Hematopoietic multipotent progenitor cell treated with erythropoietin and hydrocortisone succinate and interleukin-3 and kit ligand, for 15 days (in vitro differentiated cells): ENCODE measurements around the gene AGGF1.
"Not testable (repeated sequence)": the region's sequence is repeated elsewhere in the genome, so short reads cannot be mapped to it uniquely, and the experiment has no call there.

Experiments used
- DNase-seq: peaks from one replicate; pipeline ENCODE4 v3.0.0-alpha.2; 2015; ENCODE audit warnings: low spot score

The AGGF1 gene, protein sequence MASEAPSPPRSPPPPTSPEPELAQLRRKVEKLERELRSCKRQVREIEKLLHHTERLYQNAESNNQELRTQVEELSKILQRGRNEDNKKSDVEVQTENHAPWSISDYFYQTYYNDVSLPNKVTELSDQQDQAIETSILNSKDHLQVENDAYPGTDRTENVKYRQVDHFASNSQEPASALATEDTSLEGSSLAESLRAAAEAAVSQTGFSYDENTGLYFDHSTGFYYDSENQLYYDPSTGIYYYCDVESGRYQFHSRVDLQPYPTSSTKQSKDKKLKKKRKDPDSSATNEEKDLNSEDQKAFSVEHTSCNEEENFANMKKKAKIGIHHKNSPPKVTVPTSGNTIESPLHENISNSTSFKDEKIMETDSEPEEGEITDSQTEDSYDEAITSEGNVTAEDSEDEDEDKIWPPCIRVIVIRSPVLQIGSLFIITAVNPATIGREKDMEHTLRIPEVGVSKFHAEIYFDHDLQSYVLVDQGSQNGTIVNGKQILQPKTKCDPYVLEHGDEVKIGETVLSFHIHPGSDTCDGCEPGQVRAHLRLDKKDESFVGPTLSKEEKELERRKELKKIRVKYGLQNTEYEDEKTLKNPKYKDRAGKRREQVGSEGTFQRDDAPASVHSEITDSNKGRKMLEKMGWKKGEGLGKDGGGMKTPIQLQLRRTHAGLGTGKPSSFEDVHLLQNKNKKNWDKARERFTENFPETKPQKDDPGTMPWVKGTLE

DNA sequence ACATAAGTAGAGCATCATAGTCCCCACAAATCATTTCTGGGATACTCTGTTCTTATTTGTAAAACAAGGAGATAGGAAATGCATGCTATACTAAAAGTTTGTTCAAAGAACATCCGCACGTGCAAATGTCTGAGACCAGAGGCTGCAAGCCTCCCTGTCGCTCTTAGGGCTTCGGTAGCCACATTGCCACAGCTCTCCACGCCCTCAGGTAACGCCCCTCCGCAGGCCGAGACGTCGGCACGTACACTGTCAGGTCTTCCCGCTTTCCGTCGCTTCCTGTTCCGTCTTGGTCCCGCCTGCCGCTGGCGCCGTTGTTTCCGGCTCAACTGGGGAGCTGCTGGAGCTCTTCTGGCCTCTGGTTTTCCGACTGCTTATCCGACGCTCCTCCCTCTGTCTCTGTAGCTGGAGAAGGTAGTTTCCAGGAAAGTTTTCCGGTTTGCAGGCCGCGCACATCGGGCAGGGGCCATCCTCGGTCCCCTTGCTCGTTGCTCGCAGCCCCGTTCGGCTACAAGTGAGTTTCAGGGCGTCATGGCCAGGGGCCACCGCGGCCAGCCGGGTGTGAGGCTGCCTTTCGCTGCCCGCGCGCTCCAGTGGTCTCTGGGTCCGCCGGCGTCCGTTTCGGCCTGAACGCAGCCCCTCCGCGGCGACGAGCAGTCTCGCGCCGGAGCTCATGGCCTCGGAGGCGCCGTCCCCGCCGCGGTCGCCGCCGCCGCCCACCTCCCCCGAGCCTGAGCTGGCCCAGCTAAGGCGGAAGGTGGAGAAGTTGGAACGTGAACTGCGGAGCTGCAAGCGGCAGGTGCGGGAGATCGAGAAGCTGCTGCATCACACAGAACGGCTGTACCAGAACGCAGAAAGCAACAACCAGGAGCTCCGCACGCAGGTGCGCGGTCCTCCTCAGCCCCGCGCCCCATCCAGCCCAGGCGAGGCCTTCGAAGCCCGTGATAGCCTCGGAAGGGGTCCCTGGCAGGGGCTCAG lies at the start of gene AGGF1:
Gene AGGF1, plus strand, starts transcription at position 308 of the 975 bp plus-strand sequence. Its CDS starts 363 bp downstream, at position 671.
- peak; percentile 87 for DNase-seq

DNA sequence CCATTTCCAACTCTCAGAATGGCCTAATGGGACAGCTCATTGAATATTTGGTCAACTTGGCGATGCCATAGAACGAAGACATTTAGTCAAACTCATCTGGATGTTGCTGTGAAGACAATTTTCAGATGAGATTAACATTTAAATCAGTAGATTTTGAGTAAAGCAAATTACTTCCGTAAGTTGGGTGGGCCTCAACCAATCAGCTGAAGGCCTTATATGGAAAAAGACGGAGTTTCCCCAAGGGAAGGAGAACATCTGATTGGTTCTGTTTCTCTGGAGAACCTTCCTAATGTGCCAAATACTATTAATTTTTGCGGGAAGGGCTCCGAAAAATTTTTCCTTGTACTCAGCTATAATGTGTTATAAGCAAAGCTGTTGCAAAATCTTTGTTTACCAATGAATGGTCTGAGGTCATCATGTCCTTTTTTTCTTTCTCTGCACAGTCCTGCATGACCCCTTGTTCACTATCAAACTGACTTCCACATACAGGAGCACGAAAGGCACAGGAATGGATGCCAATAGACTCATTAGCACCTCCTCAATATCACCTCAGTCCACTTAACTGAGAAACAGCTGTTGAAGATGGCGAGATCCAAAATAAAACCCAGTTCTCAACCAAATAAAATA lies 49.6 kb upstream of the AGGF1 start:
- DNase-seq = no peak

DNA sequence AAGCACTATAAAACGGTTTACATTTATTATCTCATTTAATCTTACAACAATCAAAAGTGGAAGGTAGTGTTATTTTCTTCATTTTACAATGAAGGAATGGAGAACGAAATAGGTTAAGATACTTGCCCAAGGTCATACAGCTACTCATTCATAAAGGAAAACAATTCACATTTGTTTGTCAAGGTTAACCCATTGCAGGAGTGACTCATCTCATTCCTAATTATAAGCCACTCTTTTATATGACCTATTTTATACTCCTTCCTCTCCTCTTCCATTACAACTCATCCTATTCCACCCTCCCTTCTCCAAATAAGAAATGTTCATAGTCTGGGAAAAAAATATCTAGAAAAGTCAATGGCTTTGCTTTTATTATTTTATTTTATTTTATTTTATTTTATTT lies 47.8 kb upstream of the AGGF1 start:
- no peak for DNase-seq

DNA sequence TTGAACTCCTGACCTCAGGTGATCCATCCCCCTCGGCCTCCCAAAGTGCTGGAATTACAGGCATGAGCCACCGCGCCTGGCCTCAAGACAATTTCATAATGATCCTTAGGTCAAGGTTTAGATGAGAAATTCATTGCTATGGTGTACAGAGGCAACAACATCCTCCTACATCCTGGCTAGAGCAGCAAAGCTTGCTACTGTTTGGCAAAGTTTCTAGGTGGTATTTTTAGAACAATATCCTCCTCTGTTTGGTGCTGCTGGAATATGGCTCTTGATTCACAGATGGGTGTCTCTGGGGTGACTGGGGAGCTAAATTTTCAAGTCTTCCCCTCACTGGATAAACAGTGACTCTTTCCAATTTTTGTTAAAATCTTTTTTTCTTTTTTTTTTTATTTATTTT lies 46.7 kb upstream of the AGGF1 start:
- DNase-seq = no peak

DNA sequence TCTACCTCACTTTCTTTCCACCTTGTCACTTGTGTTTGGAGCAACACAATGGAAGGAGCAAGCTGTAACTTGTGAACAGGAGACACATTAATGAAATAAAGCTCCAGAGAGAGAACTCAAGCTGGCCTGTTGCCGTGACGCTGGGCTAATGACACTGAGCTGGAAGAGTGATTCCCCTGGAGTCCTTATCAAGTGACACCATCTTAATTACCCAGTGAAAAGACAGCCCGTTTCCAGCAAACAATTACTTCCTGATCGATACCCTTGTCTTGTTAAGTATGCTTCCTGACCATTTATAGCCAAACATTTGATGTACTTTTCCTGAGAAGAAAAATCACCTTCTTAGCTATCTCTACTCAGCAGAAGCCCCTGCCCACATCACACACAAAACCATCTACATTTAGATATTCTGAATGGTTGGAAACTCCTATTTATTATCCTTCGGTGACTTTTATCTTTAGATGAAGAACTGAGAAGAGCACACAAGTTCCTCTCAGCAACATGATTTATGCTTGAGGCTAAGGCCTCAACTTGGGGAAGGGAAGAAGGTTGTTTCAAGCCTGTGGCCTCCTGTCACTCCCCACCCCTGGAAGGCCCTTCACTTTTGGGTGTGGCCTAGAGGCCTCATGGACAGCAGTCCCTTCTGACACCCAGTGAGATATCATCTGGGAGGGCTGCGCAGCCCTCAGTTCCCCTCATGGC lies 43.2 kb upstream of the AGGF1 start:
- no peak for DNase-seq

DNA sequence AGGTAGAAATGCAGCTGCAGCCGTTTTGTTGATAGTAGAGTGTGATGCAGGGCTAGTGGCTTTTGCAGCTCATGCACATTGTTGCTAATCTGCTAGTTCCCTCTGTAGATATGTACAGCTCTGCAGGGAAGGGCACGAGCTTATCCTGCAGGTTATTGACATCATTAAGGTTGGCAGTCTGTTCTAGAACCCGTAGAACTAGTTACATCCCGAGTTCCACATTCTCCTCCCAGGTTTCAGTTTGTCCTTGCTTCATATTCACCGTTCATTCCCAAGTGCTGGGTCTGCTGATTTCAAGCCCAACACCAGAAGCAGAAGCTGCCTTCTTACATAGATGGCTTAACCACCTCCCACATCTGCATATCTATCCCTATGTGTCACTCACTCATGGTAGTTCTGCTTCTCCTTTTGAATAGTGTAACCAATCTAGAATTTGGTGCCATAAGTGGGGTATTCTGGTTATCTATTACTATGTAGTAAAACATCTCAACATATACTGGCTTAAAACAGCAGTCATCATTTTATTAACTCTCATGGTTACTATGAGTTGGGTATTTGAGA lies 39.2 kb upstream of the AGGF1 start:
- no peak for DNase-seq

DNA sequence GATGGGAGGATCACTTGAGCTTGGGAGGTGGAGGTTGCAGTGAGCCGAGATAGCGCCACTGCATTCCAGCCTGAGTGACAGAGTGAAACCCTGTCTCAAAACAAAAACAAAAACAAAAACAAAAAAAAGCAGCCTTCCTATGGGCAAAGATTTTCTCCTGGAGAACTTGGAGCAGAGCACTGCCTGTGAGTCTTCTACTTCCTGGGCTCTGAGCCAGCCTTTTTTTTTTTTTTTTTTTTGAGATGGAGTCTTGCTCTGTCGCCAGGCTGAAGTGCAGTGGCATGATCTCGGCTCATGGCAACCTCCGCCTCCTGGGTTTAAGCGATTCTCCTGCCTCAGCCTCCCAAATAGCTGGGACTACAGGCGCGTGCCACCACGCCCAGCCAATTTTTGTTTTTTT lies 36.8 kb upstream of the AGGF1 start:
- not testable (repeated sequence) for DNase-seq

DNA sequence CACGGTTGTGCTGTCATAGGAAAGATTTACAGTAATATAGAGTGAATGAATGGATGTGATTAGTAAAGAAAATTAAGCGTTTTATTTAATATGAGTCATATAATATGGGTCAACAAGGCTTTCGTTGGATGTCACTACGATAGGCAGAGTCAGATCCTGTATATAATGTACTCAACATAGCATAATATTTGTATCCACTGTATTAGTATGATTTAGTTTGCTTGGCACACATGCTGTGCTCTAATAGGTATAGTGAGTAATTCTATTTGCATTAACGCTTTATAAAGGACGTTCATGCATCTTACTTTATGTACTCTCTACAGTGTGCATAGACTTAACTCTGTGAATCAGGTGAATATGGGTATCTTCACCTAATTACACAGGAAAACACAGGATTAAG lies 35.9 kb upstream of the AGGF1 start:
- DNase-seq = no peak

DNA sequence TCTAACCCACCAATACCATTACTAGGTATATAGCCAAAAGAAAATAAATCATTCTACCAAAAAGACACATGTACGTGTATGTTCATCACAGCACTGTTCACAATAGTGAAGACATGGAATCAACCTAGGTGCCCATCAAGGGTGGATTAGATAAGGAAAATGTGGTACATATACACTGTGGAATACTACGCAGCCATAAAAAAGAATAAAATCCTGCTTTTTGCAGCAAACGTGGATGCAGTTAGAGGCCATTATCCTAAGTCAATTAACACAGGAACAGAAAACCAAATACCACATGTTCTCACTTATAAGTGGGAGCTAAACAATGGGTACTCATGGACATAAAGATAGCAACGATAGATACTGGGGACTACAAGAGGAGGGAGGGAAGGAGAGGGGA lies 32.0 kb upstream of the AGGF1 start:
- not testable (repeated sequence) for DNase-seq

DNA sequence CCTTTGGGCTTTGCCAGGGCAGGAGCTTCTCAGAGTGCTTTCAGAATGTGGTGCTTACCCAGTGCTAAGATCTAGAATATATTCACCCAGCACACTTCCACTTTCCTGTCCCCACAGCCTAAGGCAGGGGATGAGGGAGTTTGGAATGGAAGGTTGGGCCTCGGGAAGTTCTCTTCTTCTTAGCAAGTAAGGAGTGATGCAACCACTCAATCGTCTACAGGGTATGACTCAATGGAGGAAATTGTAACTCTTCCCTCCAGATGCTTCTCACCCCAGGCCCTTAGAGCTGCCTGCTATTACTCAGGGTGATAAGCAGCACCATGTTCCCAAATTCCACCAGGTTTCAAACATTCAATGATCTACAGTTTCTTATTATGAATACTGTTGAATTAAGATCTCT lies 30.8 kb upstream of the AGGF1 start:
- DNase-seq = no peak

DNA sequence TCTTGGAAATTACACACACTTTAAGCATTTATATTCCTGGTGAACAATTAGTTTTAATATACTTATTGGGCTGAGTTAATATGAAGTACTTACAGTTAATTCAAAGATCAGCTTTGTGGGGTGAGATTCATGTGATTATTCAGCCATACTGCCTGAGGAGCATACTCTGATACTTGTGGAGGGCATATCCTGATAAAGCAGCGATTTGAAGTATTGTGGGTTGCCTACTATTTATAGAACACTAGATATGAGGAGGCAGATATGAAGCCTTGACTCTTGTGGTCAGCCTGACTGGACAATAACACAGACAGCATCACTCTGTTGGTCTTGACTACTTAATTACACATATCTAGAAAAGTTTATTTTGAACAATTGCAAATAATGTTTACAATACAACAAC lies 27.0 kb upstream of the AGGF1 start:
- DNase-seq = no peak

DNA sequence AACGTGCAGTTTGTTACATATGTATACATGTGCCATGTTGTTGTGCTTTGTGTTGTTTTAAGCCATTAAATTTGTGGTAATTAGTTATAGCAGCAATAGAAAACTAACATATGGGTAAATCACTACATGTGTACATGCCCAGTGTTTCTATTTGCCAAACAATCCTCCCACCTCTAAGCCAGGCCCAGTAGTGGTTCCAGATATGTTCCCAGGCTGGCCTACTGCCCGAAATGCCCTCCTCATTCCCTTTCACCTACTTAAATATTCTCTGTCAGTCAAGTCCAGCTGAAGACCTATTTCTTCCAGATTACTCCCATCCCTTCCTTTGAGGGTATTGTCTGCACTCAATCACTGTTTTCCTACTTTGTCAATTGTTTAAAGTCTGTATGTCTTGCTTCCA lies 24.1 kb upstream of the AGGF1 start:
- DNase-seq = no peak

DNA sequence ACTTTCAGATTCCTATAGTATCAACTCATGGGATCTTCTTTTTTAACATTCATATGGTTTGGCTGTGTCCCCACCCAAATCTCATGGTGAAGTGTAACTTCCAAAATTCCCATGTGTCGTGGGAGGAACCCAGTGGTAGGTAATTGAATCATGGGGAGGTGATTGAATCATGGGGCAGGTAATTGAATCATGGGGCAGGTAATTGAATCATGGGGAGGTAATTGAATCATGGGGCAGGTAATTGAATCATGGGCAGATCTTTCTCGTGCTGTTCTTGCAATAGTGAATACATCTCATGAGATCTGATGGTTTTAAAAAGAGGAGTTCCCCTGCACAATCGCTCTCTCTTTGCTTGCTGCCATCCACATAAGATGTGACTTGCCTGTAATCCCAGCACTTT lies 21.8 kb upstream of the AGGF1 start:
- DNase-seq = no peak

DNA sequence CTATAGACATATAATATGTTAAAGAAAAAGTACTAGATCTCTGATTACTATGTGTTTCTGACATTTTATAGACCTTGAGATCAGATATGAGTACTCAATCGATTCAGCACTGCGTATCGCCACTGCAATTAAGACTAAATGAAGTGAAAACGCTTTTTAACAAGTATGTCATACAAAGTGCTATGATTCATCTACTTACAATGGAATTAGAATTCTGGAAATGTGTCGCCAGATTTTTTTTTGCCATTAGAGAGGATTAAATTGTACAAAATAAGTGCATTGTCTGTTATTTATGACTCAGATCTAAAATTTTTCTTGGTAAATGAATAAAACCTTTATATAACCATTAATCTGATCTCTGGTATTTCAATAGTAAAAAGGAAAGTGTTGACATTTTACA lies 20.0 kb upstream of the AGGF1 start:
- no peak for DNase-seq

DNA sequence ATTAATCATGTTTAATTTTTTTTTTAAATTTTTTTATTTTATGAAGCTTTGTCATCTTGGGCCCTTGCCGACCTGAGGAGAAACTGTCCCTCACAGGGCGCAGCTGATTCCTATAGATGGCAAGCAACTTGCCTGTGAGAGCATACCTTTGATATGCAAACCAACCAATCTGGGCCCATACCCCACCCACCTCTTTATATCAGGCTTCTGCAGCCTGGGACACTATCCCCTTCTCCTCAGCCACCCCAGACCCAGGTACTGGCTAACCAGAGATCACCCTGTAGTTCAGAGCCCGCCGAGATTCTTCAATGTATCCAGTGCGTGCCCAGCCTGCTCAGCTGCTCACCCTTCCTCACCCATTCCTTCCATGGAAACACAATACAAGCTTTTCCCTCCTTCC lies 18.7 kb upstream of the AGGF1 start:
- DNase-seq = no peak

DNA sequence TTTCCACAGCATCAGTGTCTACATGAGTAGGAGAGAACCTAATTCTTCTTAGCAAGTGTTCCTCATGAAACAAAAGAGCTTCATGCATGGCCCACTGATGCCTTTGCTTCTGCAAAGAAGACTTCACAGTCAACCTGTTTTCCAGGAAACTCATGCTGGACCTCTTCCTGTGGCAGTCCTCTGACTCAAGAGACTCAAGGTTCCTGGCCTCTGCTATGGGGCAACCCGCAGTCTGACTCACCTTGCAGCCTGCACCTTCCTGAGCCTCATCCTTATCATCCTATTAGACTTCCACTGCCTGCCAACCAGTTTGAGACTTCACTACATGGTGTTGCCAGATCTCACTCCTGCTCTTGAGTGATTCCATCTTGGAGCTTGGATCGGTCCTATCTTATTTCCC lies 17.6 kb upstream of the AGGF1 start:
- no peak for DNase-seq

DNA sequence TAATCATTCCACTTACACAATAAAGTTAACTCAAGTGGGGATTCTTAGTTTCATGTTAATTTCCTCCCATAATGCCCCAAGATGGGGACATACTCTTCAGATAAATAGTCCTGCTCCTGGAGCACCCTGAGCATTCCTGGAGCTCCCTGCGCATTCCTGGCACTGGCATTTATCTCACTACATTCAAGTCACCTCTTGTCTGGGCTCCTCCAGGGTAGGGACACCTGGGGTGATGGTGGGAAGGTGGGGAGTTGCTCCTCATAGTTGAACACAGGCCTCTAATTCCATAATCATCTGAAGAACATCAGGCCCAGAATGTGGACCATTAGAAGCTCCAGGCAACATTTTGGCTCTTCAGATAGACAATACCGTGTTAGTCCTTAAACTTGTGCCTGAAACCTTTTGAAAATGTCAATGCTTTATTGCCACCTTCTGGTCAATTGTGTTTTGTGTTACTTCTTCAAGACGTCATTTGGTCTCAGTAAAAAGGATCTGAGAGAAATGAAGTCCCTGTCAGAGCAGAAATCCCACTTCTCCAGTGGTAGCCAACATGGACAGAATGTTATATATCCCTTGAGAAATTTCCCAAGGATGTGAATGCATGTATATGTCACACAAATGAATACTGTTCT lies 14.2 kb upstream of the AGGF1 start:
- peak; percentile 61 for DNase-seq

DNA sequence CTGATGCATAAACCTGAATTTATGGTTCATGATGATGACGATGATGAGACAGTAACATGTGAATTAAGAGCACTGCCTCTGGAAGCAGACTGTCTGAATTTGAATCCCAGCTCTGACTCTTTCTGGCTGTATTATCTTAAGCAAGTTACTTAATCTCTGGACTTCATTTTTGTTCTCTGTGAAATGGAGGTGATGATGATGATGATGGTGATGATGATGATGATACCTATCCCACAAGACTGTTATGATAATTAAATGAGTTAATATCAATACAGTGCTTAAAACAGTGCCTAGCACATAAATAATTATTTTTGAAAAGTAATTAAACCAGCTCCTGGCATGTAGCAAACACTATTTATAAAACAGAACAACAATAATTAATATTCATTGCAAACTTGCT lies 13.2 kb upstream of the AGGF1 start:
- no peak for DNase-seq

DNA sequence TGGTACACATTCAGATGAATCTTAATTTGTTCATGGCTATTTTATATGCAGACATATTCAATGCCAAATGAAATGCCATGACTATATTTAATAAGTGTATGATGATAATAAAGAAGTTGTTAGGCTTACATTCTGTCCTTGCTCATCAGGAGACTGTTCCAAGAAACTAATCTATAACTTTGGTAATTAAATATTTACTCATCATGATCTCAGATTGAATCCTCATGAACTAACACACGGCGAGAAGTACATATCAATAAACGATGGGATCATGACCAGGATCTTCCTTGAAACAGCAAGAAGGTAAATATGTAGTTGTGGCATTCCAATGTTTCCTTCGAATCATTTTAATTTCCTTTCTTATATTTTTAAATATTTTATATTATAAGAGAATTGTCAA lies 12.5 kb upstream of the AGGF1 start:
- DNase-seq = no peak
